HepG2 (cell line): ENCODE measurements around the gene CD37. TPM values are rescaled to one million over a fixed set of nuclear protein-coding genes. Genes with fewer than 3 reads are reported as not detected.

Experiments
- CCDC6 ChIP-seq: sonication (generic); formaldehyde crosslinking; IDR thresholded peaks from 2 replicates; pipeline ENCODE4 v1.8.1; 2022; ENCODE audit warnings: mild to moderate bottlenecking, missing genetic modification reagents, moderate library complexity
- FOXA1 ChIP-seq, 2 experiments: fragments of 450-650 bp in 1 of 2; sonication (generic) in 1 of 2; formaldehyde crosslinking in 1 of 2; IDR thresholded peaks; 2 replicates each; pipeline versions ENCODE4 v1.4.0 to v1.6.1; 2016 to 2020; ENCODE audit warnings: missing genetic modification reagents in 1 of 2
- HNRNPL ChIP-seq: fragments of 200-400 bp; formaldehyde crosslinking; IDR thresholded peaks from 2 replicates; pipeline ENCODE4 v1.6.1; 2017; ENCODE audit warnings: mild to moderate bottlenecking, low read depth, low read length
- MXD4 ChIP-seq: IDR thresholded peaks from 2 replicates; pipeline ENCODE4 v1.6.1; 2016; ENCODE audit warnings: mild to moderate bottlenecking, missing biosample characterization, missing genetic modification reagents
- RXRB ChIP-seq: IDR thresholded peaks from 2 replicates; pipeline ENCODE4 v1.6.1; 2016; ENCODE audit warnings: borderline replicate concordance, missing genetic modification reagents, missing compliant biosample characterization
- SIN3A ChIP-seq: IDR thresholded peaks from 2 replicates; pipeline ENCODE4 v1.6.1; 2011; ENCODE audit warnings: low read depth, mild to moderate bottlenecking, control low read depth, low read length, borderline replicate concordance
- TEAD3 ChIP-seq: optimal IDR thresholded peaks from 2 replicates; pipeline ENCODE3; 2016; ENCODE audit warnings: borderline replicate concordance
- TRIM24 ChIP-seq: sonication (generic); formaldehyde crosslinking; IDR thresholded peaks from 2 replicates; pipeline ENCODE4 v1.8.0; 2022; ENCODE audit warnings: mild to moderate bottlenecking, missing genetic modification reagents
- ZFP36 ChIP-seq: fragments of 150-350 bp; IDR thresholded peaks from 2 replicates; pipeline ENCODE4 v1.6.1; 2018; ENCODE audit warnings: borderline replicate concordance, low read length, low read depth; ENCODE audit not compliant: partially characterized antibody
- ZMYM3 ChIP-seq: sonication (generic); formaldehyde crosslinking; IDR thresholded peaks from 2 replicates; pipeline ENCODE4 v1.5.1; 2020; ENCODE audit warnings: mild to moderate bottlenecking, missing genetic modification reagents
- ZNF138 ChIP-seq: sonication (generic); formaldehyde crosslinking; IDR thresholded peaks from 2 replicates; pipeline ENCODE4 v1.5.0; 2020; ENCODE audit warnings: mild to moderate bottlenecking, low read depth, missing genetic modification reagents
- ZNF772 ChIP-seq: sonication (generic); formaldehyde crosslinking; IDR thresholded peaks from 2 replicates; pipeline ENCODE4 v1.5.0; 2020; ENCODE audit warnings: mild to moderate bottlenecking, missing genetic modification reagents
- ZNF775 ChIP-seq: sonication (generic); formaldehyde crosslinking; IDR thresholded peaks from 2 replicates; pipeline ENCODE4 v1.4.0; 2020; ENCODE audit warnings: missing genetic modification reagents, mild to moderate bottlenecking, moderate library complexity, borderline replicate concordance
- polyA plus RNA-seq, 8 experiments: library from polyadenylated mRNA; depleted of rRNA in 3 of 8; stranded (reverse) in 7 of 8; unstranded in 1 of 8; fragments of >200 nt; fragmentation: Illumina TruSeq in 4 of 8; extraction: Trizol in 4 of 8; gene quantifications; 2 replicates each; pipeline versions ENCODE4 v1.2.1 to v1.2.3, GENCODE V29; 2011 to 2016; ENCODE audit warnings: low read depth in 4 of 8, missing spikeins in 1 of 8, mixed read lengths in 1 of 8; ENCODE audit not compliant: insufficient read depth in 1 of 8
- total RNA-seq, 5 experiments: library from RNA; depleted of rRNA; stranded (reverse); fragments of >200 nt; fragmentation: Illumina TruSeq; extraction: Trizol; gene quantifications; 2 replicates each; pipeline ENCODE4 v1.2.3, GENCODE V29; 2016; ENCODE audit warnings: low read depth in 1 of 5
- TF ChIP-seq, protein P1 (sequence below): IDR thresholded peaks from 2 replicates; pipeline ENCODE4 v1.4.0; 2020; ENCODE audit warnings: mild to moderate bottlenecking, missing genetic modification reagents
- TF ChIP-seq, protein P2 (sequence below), 2 experiments: IDR thresholded peaks; 2 replicates each; pipeline ENCODE4 v1.6.1; 2011 to 2012; ENCODE audit warnings: low read length in 2 of 2, borderline replicate concordance in 1 of 2, low read depth in 1 of 2, mild to moderate bottlenecking in 1 of 2, moderate library complexity in 1 of 2
- TF ChIP-seq, protein P3 (sequence below): sonication (generic); formaldehyde crosslinking; IDR thresholded peaks from 2 replicates; pipeline ENCODE4 v1.5.1; 2020; ENCODE audit warnings: mild to moderate bottlenecking, missing genetic modification reagents, borderline replicate concordance
- TF ChIP-seq, protein P4 (sequence below): sonication (generic); formaldehyde crosslinking; IDR thresholded peaks from 2 replicates; pipeline ENCODE4 v1.4.0; 2020; ENCODE audit warnings: mild to moderate bottlenecking, missing genetic modification reagents

Gene CD37
- total and polyA plus RNA-seq, 2 of the 13 experiments (the other 11 are each of a cell fraction or from before 2014, with no cell fraction given) = not detected

DNA sequence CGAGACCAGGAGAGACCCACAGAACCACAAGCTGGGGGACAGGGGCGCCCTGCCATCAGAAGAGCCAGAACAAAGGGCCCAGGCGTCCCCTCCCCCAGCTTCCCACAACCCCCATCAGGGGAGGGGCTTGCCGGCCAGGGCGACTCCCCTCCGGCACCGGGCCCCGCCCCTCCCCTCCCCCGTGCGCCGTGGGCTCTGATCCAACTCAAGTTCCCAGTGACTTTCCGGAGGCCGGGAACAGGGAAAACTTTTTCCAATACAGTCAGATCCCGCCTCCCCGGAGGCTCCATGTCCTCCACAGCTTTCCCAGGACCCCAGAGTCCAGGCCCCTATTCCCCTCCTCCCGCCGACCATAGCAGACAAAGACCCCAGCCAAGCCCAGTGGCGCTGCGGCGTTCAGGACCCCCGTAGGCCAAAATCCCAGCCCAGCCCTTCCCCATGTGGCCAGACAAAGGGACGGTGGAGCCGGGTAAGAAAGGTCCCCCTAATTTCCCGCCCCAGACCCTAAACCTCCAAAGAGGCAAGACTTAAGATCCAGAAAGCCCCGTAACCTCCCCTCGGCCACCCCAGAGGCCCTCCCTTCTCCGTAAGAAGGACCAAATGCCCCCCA lies 26.3 kb downstream of the CD37 start (continued):
- TF ChIP-seq ZNF772 (no peak), RXRB (CRISPR knock-in tag) (no peak), TRIM24 (CRISPR knock-in tag) (no peak), ZFP36 (no peak), ZNF775 (CRISPR knock-in tag) (no peak), ZNF138 (CRISPR knock-in tag) (no peak), CCDC6 (CRISPR knock-in tag) (no peak), SIN3A (no peak), TEAD3 (no peak), FOXA1 (IDR thresholded peaks at IDR 0.05) (no peak), FOXA1 (CRISPR knock-in tag; IDR thresholded peaks at IDR 0.05) (no peak), ZMYM3 (CRISPR knock-in tag) (no peak), MXD4 (CRISPR knock-in tag) (no peak), HNRNPL (no peak)
- TF ChIP-seq, protein P1, sequence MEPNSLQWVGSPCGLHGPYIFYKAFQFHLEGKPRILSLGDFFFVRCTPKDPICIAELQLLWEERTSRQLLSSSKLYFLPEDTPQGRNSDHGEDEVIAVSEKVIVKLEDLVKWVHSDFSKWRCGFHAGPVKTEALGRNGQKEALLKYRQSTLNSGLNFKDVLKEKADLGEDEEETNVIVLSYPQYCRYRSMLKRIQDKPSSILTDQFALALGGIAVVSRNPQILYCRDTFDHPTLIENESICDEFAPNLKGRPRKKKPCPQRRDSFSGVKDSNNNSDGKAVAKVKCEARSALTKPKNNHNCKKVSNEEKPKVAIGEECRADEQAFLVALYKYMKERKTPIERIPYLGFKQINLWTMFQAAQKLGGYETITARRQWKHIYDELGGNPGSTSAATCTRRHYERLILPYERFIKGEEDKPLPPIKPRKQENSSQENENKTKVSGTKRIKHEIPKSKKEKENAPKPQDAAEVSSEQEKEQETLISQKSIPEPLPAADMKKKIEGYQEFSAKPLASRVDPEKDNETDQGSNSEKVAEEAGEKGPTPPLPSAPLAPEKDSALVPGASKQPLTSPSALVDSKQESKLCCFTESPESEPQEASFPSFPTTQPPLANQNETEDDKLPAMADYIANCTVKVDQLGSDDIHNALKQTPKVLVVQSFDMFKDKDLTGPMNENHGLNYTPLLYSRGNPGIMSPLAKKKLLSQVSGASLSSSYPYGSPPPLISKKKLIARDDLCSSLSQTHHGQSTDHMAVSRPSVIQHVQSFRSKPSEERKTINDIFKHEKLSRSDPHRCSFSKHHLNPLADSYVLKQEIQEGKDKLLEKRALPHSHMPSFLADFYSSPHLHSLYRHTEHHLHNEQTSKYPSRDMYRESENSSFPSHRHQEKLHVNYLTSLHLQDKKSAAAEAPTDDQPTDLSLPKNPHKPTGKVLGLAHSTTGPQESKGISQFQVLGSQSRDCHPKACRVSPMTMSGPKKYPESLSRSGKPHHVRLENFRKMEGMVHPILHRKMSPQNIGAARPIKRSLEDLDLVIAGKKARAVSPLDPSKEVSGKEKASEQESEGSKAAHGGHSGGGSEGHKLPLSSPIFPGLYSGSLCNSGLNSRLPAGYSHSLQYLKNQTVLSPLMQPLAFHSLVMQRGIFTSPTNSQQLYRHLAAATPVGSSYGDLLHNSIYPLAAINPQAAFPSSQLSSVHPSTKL (CRISPR knock-in tag) = no peak
- TF ChIP-seq, protein P2, sequence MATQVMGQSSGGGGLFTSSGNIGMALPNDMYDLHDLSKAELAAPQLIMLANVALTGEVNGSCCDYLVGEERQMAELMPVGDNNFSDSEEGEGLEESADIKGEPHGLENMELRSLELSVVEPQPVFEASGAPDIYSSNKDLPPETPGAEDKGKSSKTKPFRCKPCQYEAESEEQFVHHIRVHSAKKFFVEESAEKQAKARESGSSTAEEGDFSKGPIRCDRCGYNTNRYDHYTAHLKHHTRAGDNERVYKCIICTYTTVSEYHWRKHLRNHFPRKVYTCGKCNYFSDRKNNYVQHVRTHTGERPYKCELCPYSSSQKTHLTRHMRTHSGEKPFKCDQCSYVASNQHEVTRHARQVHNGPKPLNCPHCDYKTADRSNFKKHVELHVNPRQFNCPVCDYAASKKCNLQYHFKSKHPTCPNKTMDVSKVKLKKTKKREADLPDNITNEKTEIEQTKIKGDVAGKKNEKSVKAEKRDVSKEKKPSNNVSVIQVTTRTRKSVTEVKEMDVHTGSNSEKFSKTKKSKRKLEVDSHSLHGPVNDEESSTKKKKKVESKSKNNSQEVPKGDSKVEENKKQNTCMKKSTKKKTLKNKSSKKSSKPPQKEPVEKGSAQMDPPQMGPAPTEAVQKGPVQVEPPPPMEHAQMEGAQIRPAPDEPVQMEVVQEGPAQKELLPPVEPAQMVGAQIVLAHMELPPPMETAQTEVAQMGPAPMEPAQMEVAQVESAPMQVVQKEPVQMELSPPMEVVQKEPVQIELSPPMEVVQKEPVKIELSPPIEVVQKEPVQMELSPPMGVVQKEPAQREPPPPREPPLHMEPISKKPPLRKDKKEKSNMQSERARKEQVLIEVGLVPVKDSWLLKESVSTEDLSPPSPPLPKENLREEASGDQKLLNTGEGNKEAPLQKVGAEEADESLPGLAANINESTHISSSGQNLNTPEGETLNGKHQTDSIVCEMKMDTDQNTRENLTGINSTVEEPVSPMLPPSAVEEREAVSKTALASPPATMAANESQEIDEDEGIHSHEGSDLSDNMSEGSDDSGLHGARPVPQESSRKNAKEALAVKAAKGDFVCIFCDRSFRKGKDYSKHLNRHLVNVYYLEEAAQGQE (IDR thresholded peaks at IDR 0.05; ENCODE audit: borderline replicate concordance in 1 of 2, low read depth in 1 of 2, low read length in 2 of 2) = no peak
- TF ChIP-seq, protein P3, sequence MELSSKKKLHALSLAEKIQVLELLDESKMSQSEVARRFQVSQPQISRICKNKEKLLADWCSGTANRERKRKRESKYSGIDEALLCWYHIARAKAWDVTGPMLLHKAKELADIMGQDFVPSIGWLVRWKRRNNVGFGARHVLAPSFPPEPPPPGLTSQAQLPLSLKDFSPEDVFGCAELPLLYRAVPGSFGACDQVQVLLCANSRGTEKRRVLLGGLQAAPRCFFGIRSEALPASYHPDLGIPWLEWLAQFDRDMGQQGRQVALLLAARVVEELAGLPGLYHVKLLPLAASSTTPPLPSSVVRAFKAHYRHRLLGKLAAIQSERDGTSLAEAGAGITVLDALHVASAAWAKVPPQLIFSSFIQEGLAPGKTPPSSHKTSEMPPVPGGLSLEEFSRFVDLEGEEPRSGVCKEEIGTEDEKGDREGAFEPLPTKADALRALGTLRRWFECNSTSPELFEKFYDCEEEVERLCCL (CRISPR knock-in tag) = no peak
- TF ChIP-seq, protein P4, sequence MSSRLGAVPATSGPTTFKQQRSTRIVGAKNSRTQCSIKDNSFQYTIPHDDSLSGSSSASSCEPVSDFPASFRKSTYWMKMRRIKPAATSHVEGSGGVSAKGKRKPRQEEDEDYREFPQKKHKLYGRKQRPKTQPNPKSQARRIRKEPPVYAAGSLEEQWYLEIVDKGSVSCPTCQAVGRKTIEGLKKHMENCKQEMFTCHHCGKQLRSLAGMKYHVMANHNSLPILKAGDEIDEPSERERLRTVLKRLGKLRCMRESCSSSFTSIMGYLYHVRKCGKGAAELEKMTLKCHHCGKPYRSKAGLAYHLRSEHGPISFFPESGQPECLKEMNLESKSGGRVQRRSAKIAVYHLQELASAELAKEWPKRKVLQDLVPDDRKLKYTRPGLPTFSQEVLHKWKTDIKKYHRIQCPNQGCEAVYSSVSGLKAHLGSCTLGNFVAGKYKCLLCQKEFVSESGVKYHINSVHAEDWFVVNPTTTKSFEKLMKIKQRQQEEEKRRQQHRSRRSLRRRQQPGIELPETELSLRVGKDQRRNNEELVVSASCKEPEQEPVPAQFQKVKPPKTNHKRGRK (CRISPR knock-in tag) = no peak
